Sciatic nerve (tissue), 2 donors: ENCODE measurements around the gene CAMSAP1. TPM values are rescaled to one million over a fixed set of nuclear protein-coding genes. Genes with fewer than 3 reads are reported as not detected.

Experiments used
- ATAC-seq: fragments of 200-7000 bp; cut with Tn5 transposase; one replicate; pipeline ENCODE4 v1.9.1; 2020; ENCODE audit warnings: mild to moderate bottlenecking, moderate library complexity
- DNase-seq: peaks from one replicate; pipeline ENCODE4 v3.0.0-alpha.2; 2020; ENCODE audit warnings: low spot score
- intact Hi-C: fragments of 100-400 bp; cut with DNase I; formaldehyde crosslinking; loops from one replicate; pipeline ENCODE4 v1.14.2; 2022
- total RNA-seq: library from RNA; stranded (reverse); fragmentation: NEBNext Ultra II Directional; extraction: Animal tissue kit (Norgen Biotek cat#: 25700); gene quantifications from one replicate; pipeline ENCODE4 v1.2.1, GENCODE V29; 2021
- donor health status: DM: no; HTN: no; CAD: no.
- donor health status: DM: no; HTN: no; CAD: no.

The CAMSAP1 gene
- total RNA-seq, 1 donor from 2014 or later: 39.8 TPM

DNA sequence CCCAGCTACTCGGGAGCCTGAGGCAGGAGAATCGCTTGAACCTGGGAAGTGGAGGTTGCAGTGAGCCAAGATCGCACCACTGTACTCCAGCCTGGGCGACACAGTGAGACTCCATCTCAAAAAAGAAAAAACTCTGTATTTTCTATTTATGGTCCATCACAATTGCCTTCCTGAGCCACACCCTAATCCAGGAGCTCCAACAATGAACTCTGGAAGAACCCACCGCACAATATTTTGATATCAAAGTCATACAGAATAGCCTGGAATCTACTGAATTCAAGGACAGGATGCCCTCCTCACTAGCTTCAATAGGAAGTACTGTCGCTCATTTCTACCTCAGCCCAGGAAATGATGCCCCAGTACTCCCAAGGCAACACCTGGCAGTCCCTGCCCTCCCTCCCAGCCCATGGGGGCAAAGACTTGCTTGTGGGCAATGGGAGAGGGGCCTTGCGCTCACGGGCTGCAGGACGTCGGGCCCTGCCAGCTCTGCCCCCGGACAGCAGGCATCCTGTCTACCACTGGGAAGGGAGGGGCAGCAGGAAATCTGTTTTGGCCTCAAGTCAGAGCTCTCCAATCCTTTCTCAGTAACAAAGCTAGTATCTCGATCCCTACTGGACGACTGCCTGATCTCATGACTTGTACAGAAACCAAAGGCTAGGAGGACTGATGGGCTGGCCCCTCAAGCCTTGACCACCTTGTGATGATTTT lies 34.1 kb upstream of the CAMSAP1 start:
- ATAC-seq: no peak
- intact Hi-C loops: no loop called here
- no peak for DNase-seq

DNA sequence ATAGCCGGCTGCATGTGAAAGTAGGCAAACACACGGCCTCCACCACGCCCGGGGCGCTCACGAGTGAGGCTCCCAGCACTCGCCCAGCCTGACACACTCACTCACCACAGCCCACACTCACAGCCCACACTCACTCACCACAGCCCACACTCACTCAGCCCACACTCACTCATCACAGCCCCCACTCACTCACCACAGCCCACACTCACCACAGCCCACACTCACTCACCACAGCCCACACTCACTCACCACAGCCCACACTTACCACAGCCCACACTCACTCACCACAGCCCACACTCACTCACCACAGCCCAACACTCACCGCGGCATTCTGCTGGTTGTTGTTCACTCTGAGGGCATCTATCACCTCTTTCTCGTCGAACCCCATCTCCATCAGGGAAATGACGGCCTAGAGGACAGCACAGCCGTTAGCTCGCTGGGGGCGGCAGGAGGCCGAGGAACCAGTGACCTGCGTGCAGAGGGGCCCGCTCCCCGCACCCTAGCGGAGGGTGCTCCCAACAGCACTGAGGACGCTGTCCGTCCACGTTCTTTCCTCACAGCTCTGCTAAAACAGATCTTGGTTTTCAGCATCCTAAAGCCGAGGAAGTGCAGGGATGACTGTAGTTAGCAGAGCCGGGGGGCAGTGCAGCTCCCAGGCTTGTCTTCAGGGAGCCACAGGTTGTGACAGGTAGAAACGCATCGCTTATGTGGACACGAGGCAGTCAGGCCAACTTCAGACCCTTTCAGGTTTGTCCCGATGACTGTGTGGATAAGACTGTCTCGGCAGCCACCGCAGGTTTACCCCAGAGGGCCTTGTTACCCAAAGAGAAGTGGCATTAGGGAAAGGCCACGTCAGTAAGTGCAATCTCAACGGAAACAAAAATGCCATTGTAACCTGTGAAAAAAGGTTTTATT lies 32.3 kb upstream of the CAMSAP1 start:
- intact Hi-C loops: no loop called here
- ATAC-seq (no peak), DNase-seq (no peak)

DNA sequence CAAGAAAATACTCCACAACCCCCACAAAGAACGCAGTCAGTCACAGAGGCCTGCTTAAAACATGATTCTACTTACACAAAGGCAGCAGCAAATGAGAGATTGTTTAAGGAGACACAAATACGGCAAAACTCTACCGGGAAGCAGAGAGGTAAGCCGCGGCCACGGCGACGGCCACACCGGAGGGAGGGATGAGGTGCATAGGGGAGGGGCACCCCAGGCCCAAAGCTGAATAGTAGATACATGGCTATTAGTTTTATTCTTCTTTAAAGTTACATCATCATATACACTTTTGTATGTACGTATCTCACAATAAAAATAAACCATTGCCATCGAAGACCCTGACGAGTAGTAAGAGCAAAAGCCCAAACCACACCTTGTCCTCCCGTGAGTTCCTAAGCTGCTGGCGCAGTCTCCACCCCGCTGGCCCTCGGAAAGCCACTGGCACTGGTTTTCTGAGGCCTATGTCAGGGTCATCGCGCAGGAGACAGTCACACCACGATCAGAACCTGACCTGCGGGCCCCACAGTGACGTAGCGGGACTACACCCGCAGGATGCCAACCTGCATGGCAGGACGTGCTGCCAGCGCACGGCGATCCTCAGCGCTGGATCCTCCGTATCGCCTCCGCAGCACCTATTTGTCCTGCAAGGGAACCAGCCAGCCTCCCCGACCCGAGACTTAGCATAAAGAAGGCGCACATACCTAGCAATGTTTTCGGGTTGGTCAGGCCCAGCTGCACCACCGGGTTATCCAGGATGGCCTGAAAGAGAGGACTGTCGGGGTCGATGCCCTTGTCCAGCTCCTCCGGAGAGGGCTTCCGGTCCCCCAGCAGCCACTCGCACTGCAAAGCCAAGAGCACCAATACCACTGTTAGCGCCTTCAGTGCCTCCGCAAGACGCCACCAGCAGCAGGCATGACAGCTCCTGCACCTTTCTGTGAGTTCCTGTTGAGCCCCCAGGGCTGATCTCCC lies 30.5 kb upstream of the CAMSAP1 start:
- intact Hi-C loops: no loop called here
- DNase-seq: no peak
- ATAC-seq: no peak

DNA sequence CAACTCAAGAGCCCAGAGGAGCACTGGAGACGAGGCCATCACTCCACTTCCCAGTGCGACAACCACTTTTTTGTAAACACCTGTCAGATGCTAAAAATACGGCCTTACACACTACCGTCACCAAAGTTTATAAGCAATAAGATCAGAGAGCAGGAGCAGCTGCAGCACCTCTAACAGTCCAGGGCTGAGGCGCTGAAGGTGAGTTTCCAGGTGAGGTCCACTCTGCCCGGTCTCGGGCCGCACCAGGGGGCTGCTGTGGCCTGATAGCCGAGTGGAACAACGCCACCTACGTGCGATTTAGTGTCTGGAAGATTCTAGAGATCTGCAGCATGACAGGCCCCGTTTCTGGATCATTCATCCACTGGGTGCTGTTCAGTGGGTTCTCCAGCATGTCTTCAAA lies 25.8 kb upstream of the CAMSAP1 start:
- ATAC-seq: no peak
- intact Hi-C loops: no loop called here
- DNase-seq: no peak

DNA sequence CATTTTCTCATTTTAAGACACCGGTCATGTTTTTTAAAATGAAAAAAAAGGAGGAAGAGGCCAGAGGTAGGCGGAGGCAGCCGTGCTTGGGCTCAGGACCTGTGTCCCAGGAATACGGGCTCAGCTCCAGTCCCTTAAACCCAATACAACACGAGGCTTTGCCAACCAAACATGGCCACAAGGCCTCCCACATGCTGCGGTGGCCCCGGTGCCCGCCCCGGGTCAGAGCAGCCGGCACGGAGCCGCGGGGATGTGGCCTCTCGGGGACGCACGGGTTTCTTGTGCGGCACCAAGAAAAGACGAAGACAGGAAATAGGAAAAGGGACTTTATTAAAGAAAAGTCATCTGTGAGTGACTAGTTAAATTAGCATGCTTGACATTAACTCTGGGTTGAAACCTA lies 25.3 kb upstream of the CAMSAP1 start:
- DNase-seq (no peak), ATAC-seq (no peak)
- intact Hi-C loops: no loop called here

DNA sequence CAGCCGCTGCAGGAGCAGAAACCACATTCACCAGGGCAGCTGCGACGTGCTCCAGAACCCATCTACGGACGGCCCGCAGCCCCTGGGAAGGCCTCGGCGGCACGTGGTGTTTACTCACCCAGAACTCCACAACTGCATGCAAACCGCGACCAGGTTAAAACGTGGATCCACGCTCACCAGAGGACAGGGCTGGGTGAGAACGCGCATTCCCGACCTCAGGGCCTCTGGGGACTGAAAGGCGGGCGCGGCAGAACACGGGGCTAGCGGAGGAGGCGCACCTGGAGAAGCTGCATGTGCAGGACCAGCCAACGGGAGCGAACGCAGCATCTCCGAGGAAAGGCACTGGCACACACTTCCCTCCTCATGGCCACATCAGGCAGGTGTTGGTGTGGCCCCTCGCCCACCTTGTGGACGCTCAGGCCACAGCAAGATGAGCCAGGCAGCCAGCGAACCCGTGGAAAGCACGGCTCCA lies 24.0 kb upstream of the CAMSAP1 start:
- ATAC-seq: no peak
- intact Hi-C loops: no loop called here
- no peak for DNase-seq

DNA sequence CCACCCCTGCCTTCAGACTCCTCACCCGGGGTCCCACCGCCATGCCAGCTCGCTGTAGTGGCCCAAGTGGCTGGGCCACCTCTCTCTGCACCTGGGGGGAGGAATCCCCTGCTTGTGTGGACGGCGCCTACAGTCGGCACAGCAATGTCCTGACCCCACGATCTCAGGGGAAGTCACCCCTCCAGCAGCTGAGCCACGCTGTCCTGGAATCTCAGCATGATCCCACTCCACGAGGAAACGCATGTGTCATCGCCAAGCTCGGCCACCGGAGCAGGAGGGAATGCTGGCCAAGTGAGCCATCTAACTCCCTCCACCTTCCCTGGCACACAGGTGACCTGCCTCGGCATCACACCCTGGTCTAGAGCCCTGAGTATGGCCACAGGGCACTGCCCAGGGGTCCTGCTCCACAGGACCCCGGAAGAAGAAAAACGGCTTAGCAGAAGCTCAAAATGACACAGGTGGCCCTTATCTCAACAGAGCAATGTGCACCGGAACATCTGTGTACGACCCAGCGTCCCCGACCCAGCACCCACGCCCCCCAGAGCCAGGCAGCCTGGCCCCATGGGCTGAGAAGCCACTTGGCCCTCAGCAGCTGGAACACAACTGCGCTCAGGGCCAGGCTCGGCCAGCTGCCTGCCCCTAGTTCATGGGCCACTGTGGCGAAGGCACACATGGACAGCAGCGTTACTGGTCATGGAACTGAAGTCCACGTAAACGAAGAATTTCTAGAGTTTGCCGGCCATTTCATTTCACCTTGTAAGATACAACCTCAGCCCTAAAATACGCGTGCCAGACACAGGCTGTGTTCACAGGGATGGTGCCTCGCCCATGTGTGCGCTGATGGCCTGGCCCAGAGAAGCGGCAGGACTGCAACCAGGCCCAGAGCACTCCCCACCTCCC lies 23.4 kb upstream of the CAMSAP1 start:
- no peak for ATAC-seq
- no peak for DNase-seq
- intact Hi-C loops: no loop called here

DNA sequence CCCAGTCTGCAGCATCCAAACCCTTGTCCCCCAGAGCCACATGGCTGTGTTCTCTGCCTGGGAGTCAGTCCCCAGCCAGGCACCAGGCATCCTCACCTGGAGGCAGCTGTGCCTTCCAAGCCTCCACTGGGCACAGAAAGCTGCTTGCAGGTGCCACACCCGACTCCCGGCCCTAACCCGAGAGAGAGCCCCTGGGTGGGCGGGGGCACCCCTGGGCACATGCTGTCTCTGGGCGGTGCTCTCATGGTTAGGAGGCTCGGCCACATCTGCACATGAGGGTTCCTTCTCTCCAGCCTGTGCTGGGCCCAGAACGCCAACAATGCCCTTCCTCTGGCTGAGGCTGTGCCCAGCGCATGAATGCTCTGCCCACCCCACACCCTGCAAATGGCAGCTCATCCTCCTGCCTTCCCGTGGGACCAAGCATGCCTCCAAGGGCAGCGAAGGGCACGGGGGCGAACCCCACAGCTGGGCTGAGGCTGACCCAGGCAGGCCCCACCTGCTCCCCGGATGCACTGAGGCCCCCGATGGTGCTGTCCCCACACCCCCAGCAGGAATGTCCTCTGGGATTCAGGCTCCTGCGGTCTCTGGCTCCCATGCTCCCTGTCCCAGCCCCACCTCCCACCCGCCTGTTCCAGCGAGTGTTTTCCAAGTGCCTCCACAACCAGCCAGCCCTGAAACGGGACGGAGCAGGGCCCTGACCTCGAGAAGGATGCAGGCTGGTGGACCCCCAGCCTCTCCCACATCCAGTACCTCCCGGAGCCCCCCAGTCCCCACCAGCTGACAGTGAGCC lies 22.5 kb upstream of the CAMSAP1 start:
- ATAC-seq: no peak
- intact Hi-C loops: no loop called here
- no peak for DNase-seq

DNA sequence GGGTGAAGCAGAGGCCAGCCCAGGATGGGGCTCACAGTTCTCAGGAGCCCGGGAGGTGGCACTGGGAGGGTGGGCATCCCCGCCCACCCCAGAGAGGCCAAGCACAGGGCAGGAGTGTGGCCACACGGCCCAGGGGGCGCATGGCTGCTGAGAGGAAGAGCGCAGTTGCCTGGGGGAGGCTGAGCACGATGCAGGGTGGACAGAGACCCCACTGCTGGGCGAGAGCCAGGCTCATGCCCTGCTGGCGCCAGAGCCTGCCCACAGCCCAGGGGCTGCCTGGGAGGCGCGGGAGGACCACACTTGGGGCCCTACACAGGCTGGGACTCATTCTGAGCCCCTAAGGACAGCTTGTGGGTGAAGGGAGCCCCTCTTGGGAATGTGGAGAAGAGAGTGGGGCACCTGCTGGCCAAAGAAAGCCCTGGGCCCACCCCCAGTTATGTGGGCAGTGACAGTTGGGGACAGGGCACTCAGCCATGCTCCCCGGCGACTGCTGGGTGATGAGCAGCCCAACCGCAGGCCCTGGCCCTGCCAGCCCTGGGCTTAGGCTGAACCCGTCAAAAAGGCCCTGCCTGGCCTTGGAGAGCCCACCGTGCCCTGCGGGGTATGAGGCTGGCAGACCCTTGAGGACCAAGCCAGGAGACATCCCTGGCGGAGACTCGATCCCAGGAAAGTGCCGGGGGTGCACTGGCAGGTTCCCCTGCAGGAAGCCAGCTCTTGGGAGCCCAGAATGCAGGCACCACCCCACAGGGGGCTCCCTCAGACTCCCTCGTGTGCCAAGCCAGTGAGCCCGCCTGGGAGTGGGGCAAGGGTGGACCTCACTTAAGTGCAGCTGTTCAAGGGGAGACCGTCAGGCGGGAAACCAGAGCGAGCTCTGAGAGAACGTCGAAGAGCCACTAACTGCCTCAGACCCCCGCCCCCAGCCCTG lies 21.6 kb upstream of the CAMSAP1 start:
- ATAC-seq (no peak), DNase-seq (no peak)
- intact Hi-C loops: no loop called here

DNA sequence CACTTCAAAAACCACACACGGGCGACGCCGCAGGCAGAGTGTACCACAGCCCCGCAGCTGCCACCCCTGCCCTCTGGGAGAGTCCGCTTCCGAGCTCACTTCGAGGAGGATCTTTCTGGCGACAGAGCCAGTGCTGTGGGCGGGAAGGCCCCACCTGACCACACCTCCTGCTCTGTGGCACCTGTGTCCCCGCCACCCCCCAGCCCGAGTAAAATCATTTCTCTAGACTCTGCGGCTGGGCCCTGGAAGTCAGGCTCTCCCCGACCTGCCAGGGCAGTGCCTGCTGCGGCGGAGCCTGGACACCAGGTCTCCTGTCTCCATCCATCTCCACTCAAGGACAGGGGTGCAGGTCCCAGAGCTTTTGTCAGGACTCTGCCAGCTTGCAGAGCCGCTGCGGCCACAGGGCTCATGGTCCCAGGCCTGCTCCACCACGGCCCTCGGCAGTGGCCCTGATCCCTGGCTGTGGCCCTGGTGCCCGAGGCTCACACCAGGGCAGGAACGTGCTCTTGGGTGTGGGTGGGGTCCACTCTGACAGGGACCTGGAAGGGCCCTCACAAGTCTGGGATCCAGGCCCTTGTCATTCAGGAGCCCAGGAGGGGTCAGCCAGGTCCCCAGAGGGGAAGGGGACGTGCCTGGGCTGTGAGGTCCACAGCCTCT lies 20.9 kb upstream of the CAMSAP1 start:
- ATAC-seq: no peak
- intact Hi-C loops: no loop called here
- DNase-seq: no peak

DNA sequence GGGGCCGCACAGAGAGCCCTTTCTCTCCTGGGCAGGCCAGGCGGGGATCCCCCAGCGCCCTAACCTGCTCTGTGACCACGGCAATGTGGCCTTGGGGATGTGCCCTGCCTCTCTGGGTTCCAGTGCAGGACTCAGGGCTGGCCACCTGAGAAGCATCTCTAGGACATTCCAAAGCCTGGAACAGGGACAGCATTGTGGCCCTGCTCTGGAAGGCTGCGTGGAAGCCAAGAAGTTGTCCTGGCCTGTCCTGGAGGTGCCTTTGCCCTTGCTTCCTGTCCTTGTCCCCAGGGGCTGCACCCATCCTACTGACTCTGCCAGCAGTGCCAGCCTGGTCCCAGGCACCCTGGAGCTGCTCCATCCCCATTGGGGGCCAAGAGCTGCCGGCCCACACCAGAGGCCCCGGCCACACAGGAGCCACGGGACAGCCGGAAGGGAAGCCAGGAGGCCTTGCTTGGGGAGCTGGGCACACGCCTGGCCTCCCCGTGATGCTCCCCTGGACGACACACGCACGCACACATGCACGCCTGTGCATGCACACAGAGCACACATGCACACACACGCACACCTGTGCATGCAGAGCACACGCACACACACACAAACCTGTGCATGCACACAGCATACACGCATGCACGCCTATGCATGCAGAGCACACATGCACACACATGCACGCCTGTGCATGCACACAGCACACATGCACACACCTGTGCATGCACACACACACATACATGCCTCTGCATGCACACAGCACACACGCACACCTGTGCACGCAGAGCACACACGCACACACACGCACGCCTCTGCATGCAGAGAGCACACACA lies 20.1 kb upstream of the CAMSAP1 start:
- intact Hi-C loops: no loop called here
- ATAC-seq: no peak

DNA sequence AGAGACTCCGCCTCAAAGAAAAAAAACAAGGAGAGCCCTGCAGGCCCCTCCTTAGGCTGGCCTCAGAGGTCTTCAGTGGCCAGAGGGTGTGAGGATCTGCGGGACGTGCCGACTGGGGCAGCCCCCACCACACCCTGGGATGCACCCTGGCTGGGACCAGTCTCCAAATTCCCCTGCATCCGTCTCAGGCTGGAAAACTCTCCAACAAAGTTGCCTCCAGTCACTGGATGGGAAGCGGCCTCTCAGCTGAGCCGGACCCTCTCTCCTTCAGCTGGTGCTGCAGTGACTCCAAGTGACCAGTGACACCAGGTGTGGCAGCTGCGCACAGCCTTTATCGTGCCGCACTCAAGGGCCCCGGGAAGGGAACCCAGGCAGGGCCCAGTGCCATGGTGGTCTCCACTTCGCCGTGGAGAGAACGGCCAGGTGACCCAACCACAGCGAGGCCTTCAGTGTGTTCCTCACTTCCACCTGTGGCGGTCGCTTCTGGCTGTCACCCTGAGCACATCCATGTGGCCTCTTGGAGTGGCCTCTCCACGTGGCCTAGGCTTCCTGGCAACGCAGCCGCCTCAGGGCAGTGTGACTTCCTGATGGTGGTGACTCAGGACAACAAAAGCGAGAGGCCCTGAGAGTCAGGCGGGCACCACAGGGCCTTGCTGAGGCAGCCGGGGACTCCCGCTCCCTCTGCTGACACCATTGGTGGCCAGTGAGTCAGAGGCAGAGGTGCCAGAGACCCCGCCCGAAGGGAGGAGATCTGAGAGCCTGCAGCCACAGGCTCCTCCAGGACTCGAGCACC lies 19.3 kb upstream of the CAMSAP1 start:
- intact Hi-C loops: no loop called here
- ATAC-seq (peak; percentile 29), DNase-seq (no peak)

More for the DNA sequence above, 20.1 kb upstream of the CAMSAP1 start:
- DNase-seq: no peak

DNA sequence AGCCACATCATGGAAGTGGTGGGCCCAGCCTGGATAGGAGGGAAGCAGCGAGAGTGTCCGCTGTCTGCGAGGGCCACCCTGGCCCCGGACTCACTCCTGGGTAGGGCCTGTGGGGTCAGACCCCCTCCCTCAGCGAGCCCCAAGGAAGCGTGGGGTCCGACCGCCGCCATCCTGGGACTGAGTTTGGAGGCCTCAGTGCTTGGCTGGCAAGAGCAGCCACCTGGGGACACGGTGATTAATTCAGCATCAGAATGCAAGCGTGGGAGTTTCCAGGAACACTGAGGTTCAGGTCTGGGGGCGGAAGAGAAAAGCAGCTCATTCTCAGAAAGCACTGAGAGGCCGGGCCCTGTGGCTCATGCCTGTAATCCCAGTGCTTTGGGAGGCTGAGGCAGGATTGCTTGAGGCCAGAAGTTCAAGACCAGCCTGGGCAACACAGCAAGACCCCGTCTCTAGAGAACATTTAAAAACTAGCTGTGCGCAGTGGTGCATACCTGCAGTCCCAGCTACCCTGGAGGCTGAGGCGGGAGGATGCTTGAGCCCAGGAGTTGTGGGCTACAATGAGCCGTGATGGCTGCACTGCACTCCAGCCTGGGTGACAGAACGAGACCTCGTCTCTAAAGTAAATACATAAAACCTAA lies 18.3 kb upstream of the CAMSAP1 start:
- intact Hi-C loops: no loop called here
- DNase-seq (no peak), ATAC-seq (no peak)
